HG02852 (cell line): Measurements from ENCODE around the gene CATSPERB.
"Not testable (repeated sequence)": the region's sequence is repeated elsewhere in the genome, so short reads cannot be mapped to it uniquely, and the experiment has no call there.

Source experiments
- ATAC-seq: cut with Tn5 transposase; IDR thresholded peaks from one replicate; pipeline ENCODE4 v1.9.1; 2021; ENCODE audit warnings: mild to moderate bottlenecking, moderate library complexity; ENCODE audit not compliant: unreplicated experiment

The CATSPERB gene

GRCh38 chr14:91732859-91733477 lies 1.1 kb upstream of the CATSPERB start:
- no peak for ATAC-seq

- no peak for ATAC-seq
These were observed 553 bp upstream of the CATSPERB start for GRCh38 chr14:91732439-91732838.

GRCh38 chr14:91731018-91731417 lies 868 bp downstream of the CATSPERB start:
- no peak for ATAC-seq

GRCh38 chr14:91729756-91730155 lies 2.1 kb downstream of the CATSPERB start:
- no peak for ATAC-seq

- ATAC-seq, result no peak
These were observed 3.2 kb downstream of the CATSPERB start for GRCh38 chr14:91728616-91729183.

- no peak for ATAC-seq
These were observed 4.8 kb downstream of the CATSPERB start for GRCh38 chr14:91727121-91727520.

- ATAC-seq, result no peak
These were observed 8.4 kb downstream of the CATSPERB start for GRCh38 chr14:91723501-91723900.

GRCh38 chr14:91722386-91722785 lies 9.5 kb downstream of the CATSPERB start:
- no peak for ATAC-seq

GRCh38 chr14:91719839-91720238 lies 12.0 kb downstream of the CATSPERB start:
- ATAC-seq, result no peak

GRCh38 chr14:91716999-91717398 lies 14.9 kb downstream of the CATSPERB start:
- no peak for ATAC-seq

- no peak for ATAC-seq
These were observed 17.1 kb downstream of the CATSPERB start for GRCh38 chr14:91714805-91715204.

GRCh38 chr14:91708795-91709194 lies 23.1 kb downstream of the CATSPERB start:
- no peak for ATAC-seq

GRCh38 chr14:91706996-91707395 lies 24.9 kb downstream of the CATSPERB start:
- no peak for ATAC-seq

- no peak for ATAC-seq
These were observed 37.2 kb downstream of the CATSPERB start for GRCh38 chr14:91694643-91695042.

GRCh38 chr14:91693346-91693745 lies 38.5 kb downstream of the CATSPERB start:
- ATAC-seq, result no peak

GRCh38 chr14:91692075-91692474 lies 39.8 kb downstream of the CATSPERB start:
- no peak for ATAC-seq

- no peak for ATAC-seq
These were observed 42.3 kb downstream of the CATSPERB start for GRCh38 chr14:91689608-91690007.

GRCh38 chr14:91687436-91687835 lies 44.5 kb downstream of the CATSPERB start:
- not testable (repeated sequence) for ATAC-seq

GRCh38 chr14:91685600-91685999 lies 46.3 kb downstream of the CATSPERB start:
- ATAC-seq, result no peak

- no peak for ATAC-seq
These were observed 49.9 kb downstream of the CATSPERB start for GRCh38 chr14:91681893-91682563.

GRCh38 chr14:91681118-91681517 lies 50.8 kb downstream of the CATSPERB start:
- no peak for ATAC-seq

- ATAC-seq, result no peak
These were observed 52.6 kb downstream of the CATSPERB start for GRCh38 chr14:91679273-91679672.
